Suprapubic skin (tissue), 4 donors: ENCODE results near the gene SMPX. TPM values are rescaled to one million over a fixed set of nuclear protein-coding genes. Genes with fewer than 3 reads are reported as not detected.

Experiments used
- DNase-seq, 2 donors: peaks; one replicate each; pipeline ENCODE4 v3.0.0-alpha.2; 2019; ENCODE audit warnings: low spot score in 2 of 2
- H3K27ac ChIP-seq: fragments of 200-600 bp; sonication (generic); one replicate; pipeline ENCODE4 v1.5.1; 2019
- H3K27me3 ChIP-seq: fragments of 200-600 bp; sonication (generic); one replicate; pipeline ENCODE4 v1.5.1; 2019
- H3K36me3 ChIP-seq: fragments of 200-600 bp; sonication (generic); one replicate; pipeline ENCODE4 v1.5.1; 2019
- H3K4me1 ChIP-seq: fragments of 200-600 bp; sonication (generic); one replicate; pipeline ENCODE4 v1.5.1; 2019
- H3K4me3 ChIP-seq: fragments of 200-600 bp; sonication (generic); one replicate; pipeline ENCODE4 v1.5.1; 2019; ENCODE audit warnings: mild to moderate bottlenecking
- H3K9me3 ChIP-seq: fragments of 200-600 bp; sonication (generic); one replicate; pipeline ENCODE4 v1.5.1; 2019
- EP300 ChIP-seq: sonication (generic); formaldehyde crosslinking; IDR thresholded peaks from one replicate; pipeline ENCODE4 v1.6.1; 2017; ENCODE audit warnings: antibody characterized with exemption
- POLR2A ChIP-seq, 2 donors: fragments of 450-650 bp; IDR thresholded peaks; one replicate each; pipeline ENCODE4 v1.6.1; 2017; ENCODE audit warnings: antibody characterized with exemption in 2 of 2, mild to moderate bottlenecking in 2 of 2, moderate library complexity in 2 of 2
- POLR2AphosphoS5 ChIP-seq, 3 donors: sonication (generic); formaldehyde crosslinking; IDR thresholded peaks; one replicate each; pipeline ENCODE4 v1.6.1; 2017; ENCODE audit warnings: antibody characterized with exemption in 3 of 3
- WGBS: methylation state at CpG from one replicate; pipeline ENCODE4 v1.1.5; 2018; 5-methylcytosine and 5-hydroxymethylcytosine counted together
- total RNA-seq, 4 donors: library from RNA; depleted of rRNA; stranded (reverse); fragments of >200 nt; gene quantifications; one replicate each; pipeline ENCODE4 v1.1.0, GENCODE V29; 2016
- TF ChIP-seq, protein P1 (sequence below), 2 donors: fragments of 200-600 bp in 1 of 2; fragments of 450-650 bp in 1 of 2; sonication (generic) in 1 of 2; IDR thresholded peaks; one replicate each; pipeline ENCODE4 v1.5.1; 2016 to 2019; ENCODE audit warnings: antibody characterized with exemption in 2 of 2, mild to moderate bottlenecking in 1 of 2, moderate library complexity in 1 of 2

Gene SMPX
- total RNA-seq, 4 donors from 2014 or later, result not detected

DNA sequence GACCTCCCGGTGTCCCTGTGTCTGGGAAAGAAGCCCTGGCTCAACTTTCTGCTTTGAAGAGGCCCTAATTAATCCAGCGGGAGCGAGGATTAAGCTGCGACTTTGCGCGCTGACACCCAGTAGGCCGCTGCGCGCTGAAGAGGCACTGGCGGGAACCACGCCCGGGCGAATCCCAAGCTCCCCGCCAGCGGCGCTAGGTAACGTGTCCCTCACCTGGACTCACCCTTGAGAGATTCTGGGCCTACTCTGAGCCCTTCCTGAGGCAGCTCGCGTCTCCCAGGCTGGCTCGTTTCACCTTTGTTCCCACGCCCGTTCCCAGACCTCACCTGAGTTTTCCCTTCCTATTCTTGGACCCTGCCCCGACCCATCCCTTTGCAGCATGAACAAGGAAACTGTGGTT is 99.2 kb downstream of the SMPX start:
- no peak for DNase-seq
- H3K9me3 ChIP-seq, result no peaks in the 10 kb centered on the region
- H3K4me3 ChIP-seq, result peak overlapping the region; percentile 44
- 50% methylated on average over 18 of the region's 23 CpGs for WGBS
- H3K27me3 ChIP-seq, result peaks cover 17% of the 10 kb centered on the region
- H3K4me1 ChIP-seq, result no peaks in the 10 kb centered on the region
- H3K27ac ChIP-seq, result no peak overlapping the region
- TF ChIP-seq EP300, result no peak
- TF ChIP-seq, protein P1, sequence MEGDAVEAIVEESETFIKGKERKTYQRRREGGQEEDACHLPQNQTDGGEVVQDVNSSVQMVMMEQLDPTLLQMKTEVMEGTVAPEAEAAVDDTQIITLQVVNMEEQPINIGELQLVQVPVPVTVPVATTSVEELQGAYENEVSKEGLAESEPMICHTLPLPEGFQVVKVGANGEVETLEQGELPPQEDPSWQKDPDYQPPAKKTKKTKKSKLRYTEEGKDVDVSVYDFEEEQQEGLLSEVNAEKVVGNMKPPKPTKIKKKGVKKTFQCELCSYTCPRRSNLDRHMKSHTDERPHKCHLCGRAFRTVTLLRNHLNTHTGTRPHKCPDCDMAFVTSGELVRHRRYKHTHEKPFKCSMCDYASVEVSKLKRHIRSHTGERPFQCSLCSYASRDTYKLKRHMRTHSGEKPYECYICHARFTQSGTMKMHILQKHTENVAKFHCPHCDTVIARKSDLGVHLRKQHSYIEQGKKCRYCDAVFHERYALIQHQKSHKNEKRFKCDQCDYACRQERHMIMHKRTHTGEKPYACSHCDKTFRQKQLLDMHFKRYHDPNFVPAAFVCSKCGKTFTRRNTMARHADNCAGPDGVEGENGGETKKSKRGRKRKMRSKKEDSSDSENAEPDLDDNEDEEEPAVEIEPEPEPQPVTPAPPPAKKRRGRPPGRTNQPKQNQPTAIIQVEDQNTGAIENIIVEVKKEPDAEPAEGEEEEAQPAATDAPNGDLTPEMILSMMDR (IDR thresholded peaks at IDR 0.05), result no peak
- TF ChIP-seq POLR2A (IDR thresholded peaks at IDR 0.05), result no peak
- TF ChIP-seq POLR2AphosphoS5 (IDR thresholded peaks at IDR 0.05), result no peak
- no peaks in the 10 kb centered on the region for H3K36me3 ChIP-seq

DNA sequence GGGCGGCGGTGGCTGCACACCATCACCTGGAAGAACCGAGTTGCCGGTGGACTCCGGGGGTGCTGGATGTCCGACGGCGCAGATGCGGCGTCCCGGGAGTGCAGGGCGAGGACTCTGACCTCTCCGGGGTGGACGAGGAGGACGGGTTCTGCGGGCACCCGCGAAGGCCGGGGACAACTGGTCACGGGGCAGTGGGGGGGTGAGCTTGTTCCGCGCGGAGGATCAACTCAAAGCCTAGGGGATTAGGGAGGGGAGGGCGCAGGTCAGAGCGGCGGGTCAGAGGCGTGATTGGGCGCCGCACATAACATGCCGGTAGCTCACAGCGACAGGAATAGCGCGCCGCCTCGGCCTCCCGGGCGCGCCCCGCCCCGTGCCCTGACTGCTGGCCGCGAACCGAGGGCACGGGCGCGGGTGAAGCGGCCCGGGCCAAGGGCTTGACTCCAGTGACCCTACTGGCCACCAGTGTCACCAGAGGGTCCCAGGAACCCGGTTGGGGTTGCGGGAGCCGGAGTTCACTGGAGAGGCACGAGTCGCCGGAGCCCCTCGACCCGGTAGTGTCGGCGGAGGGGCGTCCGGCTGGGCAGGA is 99.7 kb downstream of the SMPX start, which contains the start of gene KLHL34:
Gene KLHL34 (minus strand): TSS at position 179 of the 586 bp plus-strand sequence. CDS start 542 bp downstream, outside the sequence.
- H3K27ac ChIP-seq, result no peak within 1 kb of the TSS
- DNase-seq, result no peak
- H3K36me3 ChIP-seq, result no peaks in the 10 kb centered on the region
- peak within 1 kb of the TSS; percentile 44 for H3K4me3 ChIP-seq
- TF ChIP-seq EP300 (no peak), POLR2AphosphoS5 (IDR thresholded peaks at IDR 0.05) (no peak), POLR2A (IDR thresholded peaks at IDR 0.05) (no peak)
- TF ChIP-seq, protein P1 (IDR thresholded peaks at IDR 0.05), result no peak
- H3K4me1 ChIP-seq, result no peaks in the 10 kb centered on the region
- peaks cover 17% of the 10 kb centered on the region for H3K27me3 ChIP-seq
- 57% methylated on average over 25 of the region's 60 CpGs for WGBS
- no peaks in the 10 kb centered on the region for H3K9me3 ChIP-seq

DNA sequence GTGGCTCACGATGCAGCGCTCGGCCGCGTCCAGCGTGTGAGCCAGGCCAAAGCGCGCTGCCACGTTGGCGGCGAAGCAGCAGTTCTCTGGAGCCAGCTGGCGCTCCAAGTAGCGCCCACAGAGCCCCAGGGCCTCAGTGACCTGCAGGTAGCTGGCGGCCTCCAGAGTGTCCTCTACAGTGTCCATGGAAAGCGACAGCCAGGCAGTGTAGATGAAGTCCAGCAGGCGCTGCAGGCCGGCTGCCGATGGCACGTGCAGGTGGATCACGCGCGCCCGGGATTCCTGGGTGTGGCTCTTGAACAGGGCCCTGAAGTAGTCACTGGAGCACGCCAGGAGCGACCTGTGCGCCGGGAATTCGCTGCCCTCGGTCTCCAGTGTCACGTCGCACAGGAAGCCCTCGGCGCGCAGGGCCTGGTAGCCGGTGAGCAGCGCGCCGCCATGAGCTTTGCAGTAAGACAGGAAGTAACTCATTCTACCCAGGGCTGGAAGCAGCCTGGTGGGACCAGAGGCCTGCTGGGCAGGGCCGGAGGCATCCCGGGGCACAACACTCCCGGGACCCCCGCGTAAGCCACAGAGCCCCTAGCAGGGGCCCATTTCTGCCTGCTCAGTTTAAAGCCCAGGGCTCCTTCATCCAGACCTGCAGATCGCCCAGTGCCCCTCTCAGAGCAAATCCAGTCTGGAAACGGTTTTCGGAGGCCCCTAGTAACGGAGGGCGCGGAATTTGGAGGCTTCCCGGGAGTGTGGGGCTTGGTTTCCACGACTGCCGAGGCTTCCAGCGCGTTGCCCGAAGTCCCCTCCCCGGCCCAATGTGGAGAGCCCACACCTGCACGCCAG is 100.4 kb downstream of the SMPX start:
- no peak for DNase-seq
- no peak for TF ChIP-seq POLR2AphosphoS5 (IDR thresholded peaks at IDR 0.05)
- no peaks in the 10 kb centered on the region for H3K9me3 ChIP-seq
- H3K36me3 ChIP-seq, result no peaks in the 10 kb centered on the region
- H3K4me1 ChIP-seq, result no peaks in the 10 kb centered on the region
- H3K4me3 ChIP-seq, result peak overlapping the region; percentile 44
- H3K27me3 ChIP-seq, result peaks cover 17% of the 10 kb centered on the region
- H3K27ac ChIP-seq, result no peak overlapping the region
- 79% methylated on average over 7 of the region's 57 CpGs for WGBS

DNA sequence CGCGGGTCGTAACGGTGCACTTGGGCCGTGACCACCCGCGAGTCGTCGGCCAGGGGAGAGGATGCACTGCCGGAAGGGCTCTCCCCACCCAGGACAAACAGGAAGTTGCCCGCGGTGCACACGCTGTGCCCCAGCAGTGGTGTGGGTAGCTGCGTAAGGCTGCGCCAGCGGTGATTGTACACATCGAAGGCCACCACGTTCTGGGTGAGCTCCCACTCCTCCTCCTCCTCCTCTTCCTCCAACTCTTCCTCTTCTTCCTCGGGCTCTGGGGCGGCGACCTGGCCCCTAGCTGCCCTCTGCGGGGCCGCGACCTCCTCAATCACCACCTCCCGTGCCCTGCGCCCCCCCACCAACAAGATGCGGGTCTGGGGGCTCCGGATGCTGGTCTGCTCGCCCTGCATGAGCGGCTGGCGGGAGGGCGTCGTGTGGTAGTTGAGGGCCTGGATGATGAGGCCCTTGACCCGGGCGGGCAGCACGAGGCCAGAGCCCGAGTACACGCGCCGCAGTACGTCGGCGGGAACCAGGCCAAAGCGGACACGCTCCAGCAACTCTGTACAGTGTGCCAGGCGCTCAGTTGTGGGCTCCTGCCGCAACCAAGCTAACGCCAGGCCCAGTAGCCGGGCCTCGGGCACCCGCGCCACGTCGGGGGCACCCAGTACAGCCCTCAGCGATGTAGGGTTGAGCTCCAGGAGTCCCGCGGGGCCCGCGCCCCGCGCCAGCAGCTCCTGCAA is 101.2 kb downstream of the SMPX start:
- Histone ChIP-seq H3K4me3 (no peak overlapping the region), H3K36me3 (no peaks in the 10 kb centered on the region), H3K27me3 (peaks cover 17% of the 10 kb centered on the region), H3K27ac (no peak overlapping the region), H3K9me3 (no peaks in the 10 kb centered on the region), H3K4me1 (no peaks in the 10 kb centered on the region)
- no peak for TF ChIP-seq POLR2A (IDR thresholded peaks at IDR 0.05)
- no peak for TF ChIP-seq POLR2AphosphoS5 (IDR thresholded peaks at IDR 0.05)
- 65% methylated on average over 12 of the region's 61 CpGs for WGBS
- DNase-seq, result no peak

Other genes starting within 250 kb of the SMPX start
- under 1 TPM in 3 of 4 donors, not detected in 1; 0.10 to 0.81 (median 0.32) TPM for gene KLHL34, start 99.8 kb downstream of the SMPX start, total RNA-seq
- gene MBTPS2, start 81.5 kb upstream of the SMPX start, total RNA-seq, result 1 to 10 TPM; 4.5 to 8.7 (median 5.7) TPM
- 1 to 10 TPM in 3 of 4 donors, under 1 TPM in 1; 0.83 to 4.5 (median 3.5) TPM for gene YY2, start 97.9 kb upstream of the SMPX start, total RNA-seq
- 10 to 100 TPM; 19.0 to 27.3 (median 26.3) TPM for gene SMS, start 182.6 kb upstream of the SMPX start, total RNA-seq